ENCODE data around the gene CRYM. TPM values are rescaled to one million over a fixed set of nuclear protein-coding genes. Genes with fewer than 3 reads are reported as not detected.

CRYM gene
- total RNA-seq, 1 experiment from 2014 or later: not detected

DNA sequence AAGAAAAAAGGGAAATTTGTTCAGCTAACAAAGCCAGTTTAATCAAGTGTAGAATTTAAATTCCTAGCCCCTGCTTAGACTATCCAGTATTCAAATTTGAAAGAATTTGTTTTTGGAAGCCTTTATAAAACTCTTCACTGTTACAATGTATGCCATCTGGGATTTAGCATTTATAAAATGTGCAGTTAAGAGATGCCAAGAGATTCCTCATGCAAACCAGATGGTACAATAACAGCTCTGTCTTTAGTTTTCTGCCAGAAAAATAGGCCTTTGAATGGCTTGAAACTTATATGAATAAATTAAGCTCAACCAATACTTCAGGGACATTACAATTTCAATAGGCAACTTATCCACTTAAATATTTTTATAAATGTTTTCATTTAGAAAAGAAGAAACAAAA lies 51.3 kb downstream of the CRYM start:
- H3K36me3 ChIP-seq (ENCODE audit: insufficient read depth, low read length, poor library complexity, severe bottlenecking): no peaks in the 10 kb centered on the region
- TF ChIP-seq, protein P1, sequence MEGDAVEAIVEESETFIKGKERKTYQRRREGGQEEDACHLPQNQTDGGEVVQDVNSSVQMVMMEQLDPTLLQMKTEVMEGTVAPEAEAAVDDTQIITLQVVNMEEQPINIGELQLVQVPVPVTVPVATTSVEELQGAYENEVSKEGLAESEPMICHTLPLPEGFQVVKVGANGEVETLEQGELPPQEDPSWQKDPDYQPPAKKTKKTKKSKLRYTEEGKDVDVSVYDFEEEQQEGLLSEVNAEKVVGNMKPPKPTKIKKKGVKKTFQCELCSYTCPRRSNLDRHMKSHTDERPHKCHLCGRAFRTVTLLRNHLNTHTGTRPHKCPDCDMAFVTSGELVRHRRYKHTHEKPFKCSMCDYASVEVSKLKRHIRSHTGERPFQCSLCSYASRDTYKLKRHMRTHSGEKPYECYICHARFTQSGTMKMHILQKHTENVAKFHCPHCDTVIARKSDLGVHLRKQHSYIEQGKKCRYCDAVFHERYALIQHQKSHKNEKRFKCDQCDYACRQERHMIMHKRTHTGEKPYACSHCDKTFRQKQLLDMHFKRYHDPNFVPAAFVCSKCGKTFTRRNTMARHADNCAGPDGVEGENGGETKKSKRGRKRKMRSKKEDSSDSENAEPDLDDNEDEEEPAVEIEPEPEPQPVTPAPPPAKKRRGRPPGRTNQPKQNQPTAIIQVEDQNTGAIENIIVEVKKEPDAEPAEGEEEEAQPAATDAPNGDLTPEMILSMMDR (conservative IDR thresholded peaks at IDR 0.05; ENCODE audit: low read depth, low read length): no peak
- no peak for TF ChIP-seq EZH2 (IDR thresholded peaks at IDR 0.05; ENCODE audit: borderline replicate concordance, low read depth, low read length, poor library complexity, severe bottlenecking)
- H3K4me3 ChIP-seq (ENCODE audit: low read depth, low read length, poor library complexity, severe bottlenecking): no peak overlapping the region
- peaks cover 68% of the 10 kb centered on the region for H3K27me3 ChIP-seq (replicated peaks; ENCODE audit: insufficient read depth, low read depth, low read length, poor library complexity)
- H3K9me3 ChIP-seq (ENCODE audit: low read depth, low read length, poor library complexity, severe bottlenecking): no peaks in the 10 kb centered on the region
- DNase-seq (ENCODE audit: low spot score): no peak
- ChIA-PET POLR2A (ENCODE audit: low non-redundant PET) (no interaction called here), CTCF (no interaction called here)
- H3K4me1 ChIP-seq (ENCODE audit: insufficient read depth, low read length, poor library complexity, severe bottlenecking): no peaks in the 10 kb centered on the region
- intact Hi-C loops (cut with micrococcal nuclease; ENCODE audit: unreplicated experiment): no loop called here
- H3K27ac ChIP-seq (ENCODE audit: low read depth, low read length, poor library complexity, severe bottlenecking): no peak overlapping the region
- no TSS peak for BruUV-seq (replicated peaks)

DNA sequence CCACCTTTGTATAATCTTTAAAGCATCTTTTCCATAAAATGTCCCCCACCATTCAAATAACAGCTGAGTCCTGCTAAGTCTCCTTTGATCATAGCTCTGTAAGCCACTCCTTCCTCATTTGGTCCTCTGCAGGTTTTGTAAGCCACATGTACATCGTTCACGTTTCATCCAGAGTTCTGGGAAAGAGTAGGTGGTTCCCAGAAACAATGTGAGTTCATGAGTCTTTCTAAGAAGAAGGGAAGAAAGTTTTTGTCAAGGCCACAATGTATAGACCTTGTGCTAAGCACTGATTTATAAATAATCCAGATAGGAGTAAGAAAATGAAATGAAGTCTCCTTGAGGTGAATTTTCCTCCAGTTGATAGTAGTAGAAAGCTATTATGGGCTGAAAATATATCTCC lies 53.3 kb downstream of the CRYM start:
- intact Hi-C loops (cut with micrococcal nuclease; ENCODE audit: unreplicated experiment): no loop called here
- no peaks in the 10 kb centered on the region for H3K9me3 ChIP-seq (ENCODE audit: low read depth, low read length, poor library complexity, severe bottlenecking)
- ChIA-PET CTCF (no interaction called here), POLR2A (ENCODE audit: low non-redundant PET) (no interaction called here)
- H3K4me1 ChIP-seq (ENCODE audit: insufficient read depth, low read length, poor library complexity, severe bottlenecking): no peaks in the 10 kb centered on the region
- BruUV-seq (replicated peaks): no TSS peak
- peaks cover 51% of the 10 kb centered on the region for H3K27me3 ChIP-seq (replicated peaks; ENCODE audit: insufficient read depth, low read depth, low read length, poor library complexity)
- no peak for DNase-seq (ENCODE audit: low spot score)
- TF ChIP-seq, protein P1 (conservative IDR thresholded peaks at IDR 0.05; ENCODE audit: low read depth, low read length): no peak
- TF ChIP-seq EZH2 (IDR thresholded peaks at IDR 0.05; ENCODE audit: borderline replicate concordance, low read depth, low read length, poor library complexity, severe bottlenecking): no peak
- no peak overlapping the region for H3K4me3 ChIP-seq (ENCODE audit: low read depth, low read length, poor library complexity, severe bottlenecking)
- H3K27ac ChIP-seq (ENCODE audit: low read depth, low read length, poor library complexity, severe bottlenecking): no peak overlapping the region
- no peaks in the 10 kb centered on the region for H3K36me3 ChIP-seq (ENCODE audit: insufficient read depth, low read length, poor library complexity, severe bottlenecking)

DNA sequence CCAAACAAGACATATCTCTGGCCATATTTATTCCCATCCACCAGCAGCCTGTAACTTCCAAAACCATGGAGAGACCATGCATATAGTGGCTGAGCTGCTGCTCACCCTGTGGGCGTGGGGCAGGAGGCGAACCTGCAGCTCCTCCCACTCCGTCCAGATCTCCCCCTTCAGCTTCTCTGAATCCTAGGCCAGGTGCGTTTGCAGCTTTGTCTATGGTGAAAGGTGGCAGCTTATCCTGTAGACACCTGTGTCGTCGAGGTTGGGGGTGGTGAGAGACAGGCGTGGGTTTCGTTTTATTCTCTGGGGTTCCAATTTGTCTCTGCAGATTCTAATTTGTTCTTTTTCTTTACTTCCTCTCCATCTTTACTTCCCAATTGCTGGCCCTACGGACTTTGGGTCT lies 54.3 kb downstream of the CRYM start:
- no peaks in the 10 kb centered on the region for H3K36me3 ChIP-seq (ENCODE audit: insufficient read depth, low read length, poor library complexity, severe bottlenecking)
- no peak for DNase-seq (ENCODE audit: low spot score)
- no peak overlapping the region for H3K4me3 ChIP-seq (ENCODE audit: low read depth, low read length, poor library complexity, severe bottlenecking)
- H3K9me3 ChIP-seq (ENCODE audit: low read depth, low read length, poor library complexity, severe bottlenecking): no peaks in the 10 kb centered on the region
- intact Hi-C loops (cut with micrococcal nuclease; ENCODE audit: unreplicated experiment): no loop called here
- TF ChIP-seq, protein P1 (conservative IDR thresholded peaks at IDR 0.05; ENCODE audit: low read depth, low read length): no peak
- TF ChIP-seq EZH2 (IDR thresholded peaks at IDR 0.05; ENCODE audit: borderline replicate concordance, low read depth, low read length, poor library complexity, severe bottlenecking): no peak
- BruUV-seq (replicated peaks): no TSS peak
- H3K27me3 ChIP-seq (replicated peaks; ENCODE audit: insufficient read depth, low read depth, low read length, poor library complexity): peaks cover 41% of the 10 kb centered on the region
- POLR2A ChIA-PET (ENCODE audit: low non-redundant PET): no interaction called here
- no peaks in the 10 kb centered on the region for H3K4me1 ChIP-seq (ENCODE audit: insufficient read depth, low read length, poor library complexity, severe bottlenecking)
- CTCF ChIA-PET: no interaction called here
- no peak overlapping the region for H3K27ac ChIP-seq (ENCODE audit: low read depth, low read length, poor library complexity, severe bottlenecking)
